Neural cell (in vitro differentiated cells): ENCODE data around the gene CMC1. TPM values are rescaled to one million over a fixed set of nuclear protein-coding genes. Genes with fewer than 3 reads are reported as not detected.

Experiments
- H2AFZ ChIP-seq: fragments of 200-600, 300-800 bp; sonication (generic), shearing (Covaris generic); 2 replicates; pipeline ENCODE4 v1.6.0; 2014; ENCODE audit warnings: low read depth, mild to moderate bottlenecking, antibody characterized with exemption, low read length, moderate library complexity
- H3F3A ChIP-seq: fragments of 200-600 bp; shearing (Covaris generic); 2 replicates; pipeline ENCODE4 v1.6.1; 2016; ENCODE audit warnings: mild to moderate bottlenecking, moderate library complexity, mixed read lengths, antibody characterized with exemption, low read length; ENCODE audit not compliant: insufficient read depth, poor library complexity, severe bottlenecking
- H3K27ac ChIP-seq: fragments of 200-600, 300-800 bp; sonication (generic), shearing (Covaris generic); 2 replicates; pipeline ENCODE4 v1.5.1; 2014; ENCODE audit warnings: mild to moderate bottlenecking, low read length, moderate library complexity
- H3K27me3 ChIP-seq: fragments of 300-800, 200-600 bp; sonication (generic), shearing (Covaris generic); 2 replicates; pipeline ENCODE4 v1.6.0; 2014; ENCODE audit warnings: mild to moderate bottlenecking, low read depth, low read length, moderate library complexity; ENCODE audit not compliant: insufficient read depth
- H3K36me3 ChIP-seq: fragments of 300-800, 200-600 bp; sonication (generic), shearing (Covaris generic); 2 replicates; pipeline ENCODE4 v1.5.1; 2014; ENCODE audit warnings: mild to moderate bottlenecking, antibody characterized with exemption, low read length, moderate library complexity; ENCODE audit not compliant: insufficient read depth
- H3K4me2 ChIP-seq: fragments of 300-800, 200-600 bp; sonication (generic), shearing (Covaris generic); 2 replicates; pipeline ENCODE4 v1.6.0; 2014; ENCODE audit warnings: mild to moderate bottlenecking, low read length
- H3K4me3 ChIP-seq: fragments of 300-800, 200-600 bp; sonication (generic), shearing (Covaris generic); 2 replicates; pipeline ENCODE4 v1.5.1; 2014; ENCODE audit warnings: mild to moderate bottlenecking, low read length, moderate library complexity
- H3K79me2 ChIP-seq: fragments of 200-600 bp; shearing (Covaris generic); replicated peaks from 2 replicates; pipeline ENCODE4 v1.6.0; 2014; ENCODE audit warnings: mild to moderate bottlenecking, low read length, moderate library complexity; ENCODE audit not compliant: insufficient read depth
- H3K9ac ChIP-seq: fragments of 300-800, 200-600 bp; sonication (generic), shearing (Covaris generic); 2 replicates; pipeline ENCODE4 v1.6.1; 2016; ENCODE audit warnings: mild to moderate bottlenecking, low read length, mixed read lengths
- H3K9me2 ChIP-seq: fragments of 200-600 bp; shearing (Covaris generic); 2 replicates; pipeline ENCODE4 v1.6.1; 2016; ENCODE audit warnings: mild to moderate bottlenecking, low read length, mixed read lengths; ENCODE audit not compliant: insufficient read depth
- H3K9me3 ChIP-seq: fragments of 200-600, 300-800 bp; sonication (generic), shearing (Covaris generic); 2 replicates; pipeline ENCODE4 v1.6.1; 2016; ENCODE audit warnings: mild to moderate bottlenecking, mixed run types, low read length, moderate library complexity, mixed read lengths
- H4K20me1 ChIP-seq: fragments of 200-600 bp; shearing (Covaris generic); 2 replicates; pipeline ENCODE4 v1.6.1; 2016; ENCODE audit warnings: mild to moderate bottlenecking, mixed run types; ENCODE audit not compliant: insufficient read depth
- CTCF ChIP-seq: fragments of 450-650 bp; IDR thresholded peaks from 2 replicates; pipeline ENCODE4 v1.5.1; 2014; ENCODE audit warnings: antibody characterized with exemption, mild to moderate bottlenecking, moderate library complexity; ENCODE audit not compliant: poor library complexity, severe bottlenecking
- EP300 ChIP-seq: fragments of 450-650 bp; conservative IDR thresholded peaks from 2 replicates; pipeline ENCODE4 v1.6.1; 2014; ENCODE audit warnings: antibody characterized with exemption, mild to moderate bottlenecking, moderate library complexity; ENCODE audit not compliant: poor library complexity, severe bottlenecking
- EZH2 ChIP-seq: fragments of 200-600, 300-800 bp; shearing (Covaris generic), sonication (generic); IDR thresholded peaks from 2 replicates; pipeline ENCODE4 v1.6.1; 2014; ENCODE audit warnings: antibody characterized with exemption, low read length, borderline replicate concordance, mild to moderate bottlenecking; ENCODE audit not compliant: insufficient read depth, poor library complexity, severe bottlenecking
- MXI1 ChIP-seq: fragments of 450-650 bp; conservative IDR thresholded peaks from 2 replicates; pipeline ENCODE4 v1.6.1; 2014; ENCODE audit warnings: antibody characterized with exemption, mild to moderate bottlenecking; ENCODE audit not compliant: poor library complexity, severe bottlenecking
- POLR2AphosphoS5 ChIP-seq: IDR thresholded peaks from 2 replicates; pipeline ENCODE4 v1.6.1; 2012
- RAD21 ChIP-seq: fragments of 450-650 bp; conservative IDR thresholded peaks from 2 replicates; pipeline ENCODE4 v1.6.1; 2014; ENCODE audit warnings: antibody characterized with exemption, mild to moderate bottlenecking, moderate library complexity
- SMC3 ChIP-seq: fragments of 450-650 bp; conservative IDR thresholded peaks from 2 replicates; pipeline ENCODE4 v1.6.1; 2014; ENCODE audit warnings: antibody characterized with exemption, mild to moderate bottlenecking, moderate library complexity; ENCODE audit not compliant: poor library complexity
- TAF1 ChIP-seq: IDR thresholded peaks from 2 replicates; pipeline ENCODE4 v1.6.1; 2012; ENCODE audit warnings: low read depth
- polyA plus RNA-seq: library from polyadenylated mRNA; depleted of rRNA; stranded (reverse); fragments of >200 nt; gene quantifications from 2 replicates; pipeline ENCODE4 v1.2.3, GENCODE V29; 2014
- TF ChIP-seq, protein P1 (sequence below): IDR thresholded peaks from 2 replicates; pipeline ENCODE4 v1.6.1; 2012; ENCODE audit warnings: borderline replicate concordance

CMC1 gene
- polyA plus RNA-seq, 1 donor from 2014 or later = 8.7 TPM

- no peaks in the 10 kb centered on the region for H4K20me1 ChIP-seq
These were observed 7.0 kb upstream of the CMC1 start for GRCh38 chr3:28234454-28234853.

GRCh38 chr3:28239108-28239507 is 2.3 kb upstream of the CMC1 start:
- H2AFZ ChIP-seq = no peak overlapping the region
- H3K9me3 ChIP-seq = no peaks in the 10 kb centered on the region
- H3K4me3 ChIP-seq = no peak overlapping the region
- no peak overlapping the region for H3K27ac ChIP-seq
- TF ChIP-seq POLR2AphosphoS5 = no peak
- TF ChIP-seq EP300 = no peak
- TF ChIP-seq, protein P1, sequence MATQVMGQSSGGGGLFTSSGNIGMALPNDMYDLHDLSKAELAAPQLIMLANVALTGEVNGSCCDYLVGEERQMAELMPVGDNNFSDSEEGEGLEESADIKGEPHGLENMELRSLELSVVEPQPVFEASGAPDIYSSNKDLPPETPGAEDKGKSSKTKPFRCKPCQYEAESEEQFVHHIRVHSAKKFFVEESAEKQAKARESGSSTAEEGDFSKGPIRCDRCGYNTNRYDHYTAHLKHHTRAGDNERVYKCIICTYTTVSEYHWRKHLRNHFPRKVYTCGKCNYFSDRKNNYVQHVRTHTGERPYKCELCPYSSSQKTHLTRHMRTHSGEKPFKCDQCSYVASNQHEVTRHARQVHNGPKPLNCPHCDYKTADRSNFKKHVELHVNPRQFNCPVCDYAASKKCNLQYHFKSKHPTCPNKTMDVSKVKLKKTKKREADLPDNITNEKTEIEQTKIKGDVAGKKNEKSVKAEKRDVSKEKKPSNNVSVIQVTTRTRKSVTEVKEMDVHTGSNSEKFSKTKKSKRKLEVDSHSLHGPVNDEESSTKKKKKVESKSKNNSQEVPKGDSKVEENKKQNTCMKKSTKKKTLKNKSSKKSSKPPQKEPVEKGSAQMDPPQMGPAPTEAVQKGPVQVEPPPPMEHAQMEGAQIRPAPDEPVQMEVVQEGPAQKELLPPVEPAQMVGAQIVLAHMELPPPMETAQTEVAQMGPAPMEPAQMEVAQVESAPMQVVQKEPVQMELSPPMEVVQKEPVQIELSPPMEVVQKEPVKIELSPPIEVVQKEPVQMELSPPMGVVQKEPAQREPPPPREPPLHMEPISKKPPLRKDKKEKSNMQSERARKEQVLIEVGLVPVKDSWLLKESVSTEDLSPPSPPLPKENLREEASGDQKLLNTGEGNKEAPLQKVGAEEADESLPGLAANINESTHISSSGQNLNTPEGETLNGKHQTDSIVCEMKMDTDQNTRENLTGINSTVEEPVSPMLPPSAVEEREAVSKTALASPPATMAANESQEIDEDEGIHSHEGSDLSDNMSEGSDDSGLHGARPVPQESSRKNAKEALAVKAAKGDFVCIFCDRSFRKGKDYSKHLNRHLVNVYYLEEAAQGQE = no peak
- no peak for TF ChIP-seq TAF1
- no peak for TF ChIP-seq SMC3
- no peak for TF ChIP-seq EZH2
- TF ChIP-seq RAD21 = no peak
- no peak for TF ChIP-seq CTCF
- no peak for TF ChIP-seq MXI1
- H3F3A ChIP-seq = no peaks in the 10 kb centered on the region
- no peaks in the 10 kb centered on the region for H4K20me1 ChIP-seq
- H3K79me2 ChIP-seq = no peaks in the 10 kb centered on the region
- H3K4me2 ChIP-seq = no peak overlapping the region
- no peak overlapping the region for H3K9ac ChIP-seq
- no peaks in the 10 kb centered on the region for H3K9me2 ChIP-seq
- H3K36me3 ChIP-seq = no peaks in the 10 kb centered on the region
- H3K27me3 ChIP-seq = no peaks in the 10 kb centered on the region

More at GRCh38 chr3:28234454-28234853, 7.0 kb upstream of the CMC1 start:
- H3K4me3 ChIP-seq = no peak overlapping the region
- H2AFZ ChIP-seq = no peak overlapping the region
- no peak overlapping the region for H3K9ac ChIP-seq
- H3K36me3 ChIP-seq = no peaks in the 10 kb centered on the region
- no peak overlapping the region for H3K4me2 ChIP-seq
- H3K9me3 ChIP-seq = no peaks in the 10 kb centered on the region
- no peaks in the 10 kb centered on the region for H3K27me3 ChIP-seq
- TF ChIP-seq CTCF (no peak), TAF1 (no peak), SMC3 (no peak), EZH2 (no peak), EP300 (no peak), MXI1 (no peak), RAD21 (no peak), POLR2AphosphoS5 (no peak)
- TF ChIP-seq, protein P1 = no peak
- H3K79me2 ChIP-seq = no peaks in the 10 kb centered on the region
- no peak overlapping the region for H3K27ac ChIP-seq
- no peaks in the 10 kb centered on the region for H3K9me2 ChIP-seq
- no peaks in the 10 kb centered on the region for H3F3A ChIP-seq
